ENCODE results near the gene ITCH. TPM values are rescaled to one million over a fixed set of nuclear protein-coding genes. Genes with fewer than 3 reads are reported as not detected.

ITCH gene
- total RNA-seq, 1 experiment from 2014 or later, result 78.8 TPM

DNA sequence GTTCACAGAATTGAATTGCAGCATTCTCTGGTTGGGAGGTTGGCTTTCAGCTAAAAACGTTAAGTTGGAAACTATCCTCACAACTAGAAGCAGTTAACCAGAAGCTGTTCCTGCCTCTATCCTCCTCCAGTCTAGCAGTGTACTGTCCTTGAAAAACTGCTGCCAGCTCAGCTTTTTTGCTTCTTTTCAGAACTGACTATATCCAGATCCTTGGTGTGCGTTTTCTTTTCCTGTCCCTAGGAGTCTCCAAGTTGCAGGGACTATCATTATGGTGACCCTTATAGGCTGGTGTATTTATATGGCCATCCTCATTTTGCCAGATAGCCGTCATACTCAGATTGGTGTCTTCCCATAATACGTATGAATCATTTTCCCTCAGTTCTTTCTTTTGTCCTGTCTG lies 5.5 kb downstream of the ITCH start:
- ATAC-seq (peak; percentile 72), DNase-seq (ENCODE audit: low read depth, low spot score) (no peak)
- peaks cover 13 to 24% of the 10 kb centered on the region in 2 experiments for H3K36me3 ChIP-seq (ENCODE audit: control insufficient read depth in 1 of 2, insufficient read depth in 2 of 2, low read length in 2 of 2)
- H3K27me3 ChIP-seq (ENCODE audit: insufficient read depth, low read length), result no peaks in the 10 kb centered on the region
- RAD21 ChIA-PET (ENCODE audit: low non-redundant PET in 1 of 2, low total read pairs in 2 of 2, uncharacterized antibody in 2 of 2, unreplicated experiment in 2 of 2), result no interaction called here
- CTCF ChIA-PET, result interaction anchor here (0.9 kb wide), 1 partner anchor 21 kb away, joined by 3 read pairs; no protein-coding TSS in a partner anchor
- POLR2A ChIA-PET, result no interaction called here
- no peak overlapping the region for H3K9ac ChIP-seq (ENCODE audit: low read length)
- H2AFZ ChIP-seq (ENCODE audit: low read depth, low read length, poor library complexity, severe bottlenecking), result no peak overlapping the region
- intact Hi-C loops (cut with micrococcal nuclease), result no loop called here
- peak overlapping the region; percentile 52 for H3K4me2 ChIP-seq (ENCODE audit: low read length)
- H3K9me3 ChIP-seq (ENCODE audit: control insufficient read depth in 1 of 2, insufficient read depth in 1 of 2, low read depth in 1 of 2, low read length in 2 of 2), result no peaks in the 10 kb centered on the region
- peaks cover 17 to 59% of the 10 kb centered on the region in 2 experiments for H3K4me1 ChIP-seq (ENCODE audit: control insufficient read depth in 1 of 2, insufficient read depth in 2 of 2, low read length in 2 of 2)
- no peaks in the 10 kb centered on the region for H3K9me2 ChIP-seq (ENCODE audit: insufficient read depth)
- no TSS peak for BruUV-seq (replicated peaks)
- H4K20me1 ChIP-seq (ENCODE audit: insufficient read depth), result no peaks in the 10 kb centered on the region; the same call in 1 of the 2 replicates
- H3K79me2 ChIP-seq (ENCODE audit: insufficient read depth, low read length), result peaks cover 94% of the 10 kb centered on the region
- peak overlapping the region; percentile 4; the same call in 1 of the 2 replicates for H3K27ac ChIP-seq (ENCODE audit: low read depth, low read length)
- H3K4me3 ChIP-seq (replicated peaks in 1 of 2; ENCODE audit: low read depth in 1 of 2, low read length in 2 of 2), result no peak overlapping the region
- TF ChIP-seq CEBPB (IDR thresholded peaks at IDR 0.05; ENCODE audit: low read depth) (no peak), EGR1 (IDR thresholded peaks at IDR 0.05; ENCODE audit: low read depth) (no peak), SRF (IDR thresholded peaks at IDR 0.05; ENCODE audit: low read depth) (no peak), ELF1 (IDR thresholded peaks at IDR 0.05; ENCODE audit: borderline replicate concordance, low read depth) (no peak), ZNF274 (IDR thresholded peaks at IDR 0.05; ENCODE audit: low read depth, low read length) (no peak), ZBTB33 (IDR thresholded peaks at IDR 0.05; ENCODE audit: extremely low read depth, insufficient replicate concordance, low read length) (no peak)
- TF ChIP-seq, protein P1, sequence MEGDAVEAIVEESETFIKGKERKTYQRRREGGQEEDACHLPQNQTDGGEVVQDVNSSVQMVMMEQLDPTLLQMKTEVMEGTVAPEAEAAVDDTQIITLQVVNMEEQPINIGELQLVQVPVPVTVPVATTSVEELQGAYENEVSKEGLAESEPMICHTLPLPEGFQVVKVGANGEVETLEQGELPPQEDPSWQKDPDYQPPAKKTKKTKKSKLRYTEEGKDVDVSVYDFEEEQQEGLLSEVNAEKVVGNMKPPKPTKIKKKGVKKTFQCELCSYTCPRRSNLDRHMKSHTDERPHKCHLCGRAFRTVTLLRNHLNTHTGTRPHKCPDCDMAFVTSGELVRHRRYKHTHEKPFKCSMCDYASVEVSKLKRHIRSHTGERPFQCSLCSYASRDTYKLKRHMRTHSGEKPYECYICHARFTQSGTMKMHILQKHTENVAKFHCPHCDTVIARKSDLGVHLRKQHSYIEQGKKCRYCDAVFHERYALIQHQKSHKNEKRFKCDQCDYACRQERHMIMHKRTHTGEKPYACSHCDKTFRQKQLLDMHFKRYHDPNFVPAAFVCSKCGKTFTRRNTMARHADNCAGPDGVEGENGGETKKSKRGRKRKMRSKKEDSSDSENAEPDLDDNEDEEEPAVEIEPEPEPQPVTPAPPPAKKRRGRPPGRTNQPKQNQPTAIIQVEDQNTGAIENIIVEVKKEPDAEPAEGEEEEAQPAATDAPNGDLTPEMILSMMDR (IDR thresholded peaks at IDR 0.05 in 2 of 3, conservative IDR thresholded peaks at IDR 0.05 in 1 of 3; ENCODE audit: borderline replicate concordance in 1 of 3, insufficient read depth in 1 of 3, low read depth in 2 of 3, low read length in 2 of 3), result peak in 1 of 3 experiments; percentile 17; a peak in 1 of 6 replicates
